Stimulated activated CD4-positive, alpha-beta T cell treated with anti-CD3 and anti-CD28 coated beads, TNF-alpha, amount 100 ng/mL, for 24 hours (primary cell): ENCODE measurements around the gene U2AF2.

ENCODE experiments used
- DNase-seq, 3 experiments: peaks; one replicate each; pipeline ENCODE4 v3.0.0-alpha.2; 2020; ENCODE audit warnings: low read depth in 3 of 3

Gene U2AF2

DNA sequence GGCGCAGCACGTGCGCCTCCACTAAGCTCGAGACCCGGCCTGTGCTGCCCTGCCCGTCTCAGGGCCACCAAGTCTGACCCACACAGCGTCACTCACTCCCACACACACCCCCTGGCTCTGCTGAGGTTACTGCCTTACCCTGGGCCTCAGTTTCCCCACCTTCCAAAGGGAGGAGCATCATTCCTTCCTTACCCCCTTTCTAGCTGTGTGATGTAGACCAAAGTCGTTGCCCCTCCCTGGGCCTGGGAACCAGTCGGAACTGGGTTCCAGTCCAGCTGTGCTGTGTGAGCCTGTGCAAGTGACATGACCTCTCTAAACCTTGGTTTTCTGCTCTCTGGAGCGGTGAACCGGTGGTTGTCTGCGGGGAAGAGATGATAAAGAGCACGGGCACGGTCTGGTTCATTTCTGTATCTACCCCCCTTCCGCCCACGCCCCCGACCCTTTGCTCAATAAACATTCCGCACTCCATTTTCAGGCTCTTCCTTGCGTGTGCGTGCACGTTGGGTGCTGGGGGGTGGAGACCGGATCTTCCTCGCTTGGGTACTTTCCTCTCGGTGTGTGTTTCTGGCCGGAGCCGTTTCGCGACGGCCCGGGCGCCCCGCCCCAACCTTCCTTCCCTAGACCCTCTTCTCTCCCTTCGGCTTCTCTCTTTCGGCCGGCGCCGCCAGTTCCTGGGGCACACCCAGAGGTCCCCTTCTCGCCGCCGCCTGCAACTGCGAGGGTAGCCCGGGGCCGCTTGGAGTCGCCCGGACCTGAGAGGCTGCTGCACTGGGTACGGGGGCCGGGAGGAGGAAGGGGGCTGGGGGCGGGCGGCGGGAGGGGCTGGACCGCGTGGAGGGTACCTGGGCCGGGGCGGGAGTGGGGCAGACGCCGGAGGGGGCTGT is 11.6 kb upstream of the U2AF2 start, which contains the start of gene ZNF581:
TSS of gene ZNF581 (plus strand) at position 647 of the 884 bp plus-strand sequence. CDS start 923 bp downstream, outside the sequence.
- DNase-seq, result peak; percentile 68 to 83 (median 78)

DNA sequence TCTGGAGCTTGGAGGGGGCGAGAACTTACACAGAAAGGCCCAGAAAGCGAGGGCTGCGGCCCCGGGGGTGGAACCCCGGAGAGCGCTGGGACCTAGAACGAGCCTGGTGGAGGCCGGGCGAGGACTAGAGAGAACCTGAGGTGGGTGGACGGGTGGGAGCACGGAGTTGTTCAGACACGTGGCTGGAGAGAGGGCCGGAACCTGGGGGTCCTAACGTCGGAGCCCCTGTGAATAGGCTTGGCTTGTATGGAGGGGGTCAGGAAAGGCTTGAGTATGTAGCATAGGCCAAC is 11.0 kb upstream of the U2AF2 start:
- no peak for DNase-seq

DNA sequence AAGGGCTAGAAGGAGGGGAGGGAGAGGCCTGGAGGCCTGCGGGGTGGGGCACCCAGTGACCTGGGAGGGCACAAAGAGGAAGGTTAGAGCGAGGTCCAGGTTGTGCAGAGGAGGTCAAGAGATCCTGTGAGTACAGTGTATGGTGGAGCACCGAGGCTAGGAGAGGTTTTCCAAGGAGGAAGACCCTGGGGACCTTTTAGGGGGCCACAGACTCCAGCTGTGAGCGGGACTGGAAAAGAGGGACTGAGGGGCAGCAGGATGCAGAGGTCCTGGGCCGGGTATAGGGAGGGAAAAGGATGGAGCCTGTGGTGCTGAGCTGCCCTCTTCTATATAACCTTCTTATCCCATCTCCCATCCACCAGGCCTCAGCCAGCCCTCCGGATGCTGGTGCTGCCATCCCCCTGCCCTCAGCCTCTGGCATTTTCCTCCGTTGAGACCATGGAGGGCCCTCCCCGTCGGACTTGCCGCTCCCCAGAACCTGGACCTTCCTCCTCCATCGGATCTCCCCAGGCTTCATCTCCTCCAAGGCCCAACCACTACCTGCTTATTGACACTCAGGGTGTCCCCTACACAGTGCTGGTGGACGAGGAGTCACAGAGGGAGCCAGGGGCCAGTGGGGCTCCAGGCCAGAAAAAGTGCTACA is 10.5 kb upstream of the U2AF2 start:
- no peak for DNase-seq

DNA sequence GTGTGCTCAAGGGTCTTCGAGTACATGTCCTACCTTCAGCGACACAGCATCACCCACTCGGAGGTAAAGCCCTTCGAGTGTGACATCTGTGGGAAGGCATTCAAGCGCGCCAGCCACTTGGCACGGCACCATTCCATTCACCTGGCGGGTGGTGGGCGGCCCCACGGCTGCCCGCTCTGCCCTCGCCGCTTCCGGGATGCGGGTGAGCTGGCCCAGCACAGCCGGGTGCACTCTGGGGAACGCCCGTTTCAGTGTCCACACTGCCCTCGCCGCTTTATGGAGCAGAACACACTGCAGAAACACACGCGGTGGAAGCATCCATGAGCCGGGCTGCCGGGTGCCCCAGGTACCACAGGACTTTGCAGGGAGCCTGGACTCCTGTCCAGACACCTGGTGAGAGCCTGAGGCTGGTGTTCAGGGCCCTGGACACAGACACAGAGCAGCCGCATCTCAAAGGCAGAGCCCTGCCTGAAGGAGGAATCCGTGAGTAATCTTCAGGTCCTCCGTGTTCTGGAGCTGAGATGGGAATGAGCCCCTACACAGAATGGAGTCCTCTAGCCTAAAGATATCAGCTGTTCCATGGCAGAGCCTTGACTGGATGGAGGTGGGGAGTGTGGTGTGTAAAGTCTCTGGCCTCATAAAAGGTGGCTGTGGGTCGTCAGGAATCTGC is 9.9 kb upstream of the U2AF2 start:
- no peak for DNase-seq

DNA sequence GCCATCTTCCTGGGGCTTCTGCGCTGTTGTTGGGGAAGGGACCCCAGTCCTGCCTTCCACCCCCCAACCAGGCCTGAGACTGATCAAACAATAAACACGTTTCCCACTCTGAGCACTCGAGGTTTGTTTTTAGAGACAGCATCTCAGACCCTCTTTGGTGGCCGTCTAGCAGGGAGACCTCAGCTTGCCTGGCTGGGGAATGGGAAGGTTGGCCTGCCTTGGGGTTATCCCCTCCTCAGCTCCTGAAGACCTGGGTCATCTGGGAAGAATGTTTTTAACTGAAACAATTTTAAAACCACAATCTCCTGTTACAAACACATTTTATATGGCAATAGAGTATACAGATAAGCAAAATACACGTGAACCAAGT is 9.3 kb upstream of the U2AF2 start:
- DNase-seq, result no peak

DNA sequence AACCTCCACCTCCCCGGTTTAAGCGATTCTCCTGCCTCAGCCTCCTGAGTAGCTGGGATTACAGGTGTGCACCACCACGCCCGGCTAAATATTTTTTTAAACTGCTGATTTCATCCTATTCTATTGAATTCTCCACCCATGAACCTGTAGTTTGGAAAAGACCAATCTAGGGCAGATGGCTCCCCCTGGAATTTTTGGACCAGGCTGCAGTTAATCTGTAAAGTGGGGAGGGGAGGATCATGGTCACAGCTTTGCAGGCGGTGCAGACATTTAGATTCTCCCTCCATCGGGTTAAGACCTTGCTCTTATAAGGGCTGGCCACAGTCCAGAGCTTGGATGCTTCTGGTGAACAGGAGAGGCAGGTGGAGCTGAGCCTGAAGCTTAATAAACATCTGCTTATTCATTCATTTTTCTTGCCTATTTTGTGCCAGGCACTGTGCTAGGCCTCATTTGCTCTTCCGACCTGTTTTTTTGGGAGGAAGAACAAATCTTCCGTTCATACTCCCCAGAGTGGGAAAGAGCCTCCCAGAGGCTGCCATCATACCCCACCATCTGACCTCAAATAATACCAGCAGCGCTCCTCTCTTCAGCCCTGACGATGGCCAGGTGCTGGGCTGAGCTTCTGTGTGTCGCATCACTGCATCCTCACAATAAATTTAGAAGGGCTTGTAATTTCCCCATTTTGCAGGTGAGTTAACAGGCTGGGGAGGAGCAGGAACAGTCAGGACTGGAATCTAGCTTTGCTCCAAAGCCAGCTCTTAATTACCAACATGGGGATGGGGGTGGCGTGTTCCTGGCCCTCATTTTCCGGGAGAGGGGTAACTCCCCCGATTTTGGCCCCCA is 7.7 kb upstream of the U2AF2 start:
- DNase-seq, result no peak

DNA sequence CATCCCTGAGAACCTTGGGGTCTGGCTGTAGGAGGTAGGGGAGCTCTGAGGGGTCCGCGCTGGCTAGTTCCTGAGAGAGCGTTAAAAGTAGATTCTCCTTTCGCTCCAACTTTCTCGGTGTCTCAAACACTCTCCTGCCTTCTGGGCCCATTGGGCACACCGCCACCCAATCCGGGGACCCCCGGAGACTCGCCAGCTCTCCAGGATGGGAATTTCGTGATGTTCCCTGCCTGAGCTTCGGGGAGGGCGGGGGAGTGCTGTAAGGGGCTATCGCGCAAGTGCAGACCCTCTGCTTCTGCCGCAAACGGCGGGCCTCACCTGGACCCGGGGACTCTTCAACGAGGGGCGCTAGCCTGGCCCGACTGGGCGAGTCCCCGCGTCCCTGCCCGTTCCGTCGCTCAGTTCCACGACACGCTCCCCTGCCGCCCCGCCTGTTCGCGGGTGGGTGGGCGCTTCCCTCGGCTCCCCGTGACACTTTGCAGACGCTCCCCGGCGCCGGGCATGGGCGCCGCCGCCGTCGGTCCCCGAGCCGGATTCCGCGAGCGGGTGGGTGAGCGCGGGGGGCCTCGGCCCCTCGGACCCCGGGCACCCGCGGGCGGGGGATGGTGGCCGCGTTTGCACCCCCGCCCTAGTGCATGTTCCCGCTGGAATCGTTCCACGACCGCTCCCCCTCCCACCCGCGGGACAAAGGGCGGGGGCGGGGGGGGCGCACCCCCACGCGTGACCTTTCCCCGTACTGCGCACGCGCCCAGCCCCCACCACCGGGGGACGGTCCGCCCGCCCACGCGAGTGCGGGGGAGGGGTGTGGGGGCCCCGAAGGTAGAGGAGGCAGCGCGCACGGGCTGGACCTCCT is 6.9 kb upstream of the U2AF2 start, which contains the start of gene CCDC106:
TSS of gene CCDC106 (plus strand) at position 481 of the 853 bp plus-strand sequence. CDS start 835 bp downstream, outside the sequence.
- DNase-seq, result no peak

DNA sequence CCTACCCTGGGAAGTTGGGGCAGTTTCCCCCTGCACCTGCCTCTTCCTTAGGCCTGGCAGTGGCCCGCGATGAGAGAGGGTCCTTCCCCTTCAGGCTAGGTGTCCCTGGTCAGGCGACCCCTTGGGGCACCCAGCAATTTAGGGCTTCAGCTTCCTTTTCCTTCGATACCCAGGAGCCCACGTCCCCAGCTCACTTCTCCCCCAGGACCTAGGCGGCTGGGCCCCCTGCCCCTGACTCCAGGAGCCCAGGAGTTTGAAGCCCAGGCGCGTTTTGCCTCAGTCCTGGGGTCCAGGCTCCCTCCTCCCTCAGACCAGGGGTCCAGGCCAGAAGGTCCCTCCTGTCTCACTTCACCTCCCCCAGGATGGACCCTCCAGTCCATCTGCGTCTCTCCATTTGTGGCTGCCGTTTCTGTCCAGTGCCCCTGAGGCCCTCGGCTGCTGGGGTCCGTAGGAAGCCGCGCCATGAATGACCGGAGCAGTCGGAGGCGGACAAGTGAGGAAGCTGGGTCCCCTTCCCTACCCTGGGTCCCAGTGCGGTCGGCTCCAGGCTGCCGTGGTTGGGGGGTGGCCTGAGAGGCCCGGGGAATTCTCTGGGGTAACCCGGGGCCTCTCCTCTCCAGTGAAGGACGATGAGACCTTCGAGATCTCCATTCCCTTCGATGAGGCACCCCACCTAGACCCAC is 6.1 kb upstream of the U2AF2 start:
- DNase-seq, result no peak

DNA sequence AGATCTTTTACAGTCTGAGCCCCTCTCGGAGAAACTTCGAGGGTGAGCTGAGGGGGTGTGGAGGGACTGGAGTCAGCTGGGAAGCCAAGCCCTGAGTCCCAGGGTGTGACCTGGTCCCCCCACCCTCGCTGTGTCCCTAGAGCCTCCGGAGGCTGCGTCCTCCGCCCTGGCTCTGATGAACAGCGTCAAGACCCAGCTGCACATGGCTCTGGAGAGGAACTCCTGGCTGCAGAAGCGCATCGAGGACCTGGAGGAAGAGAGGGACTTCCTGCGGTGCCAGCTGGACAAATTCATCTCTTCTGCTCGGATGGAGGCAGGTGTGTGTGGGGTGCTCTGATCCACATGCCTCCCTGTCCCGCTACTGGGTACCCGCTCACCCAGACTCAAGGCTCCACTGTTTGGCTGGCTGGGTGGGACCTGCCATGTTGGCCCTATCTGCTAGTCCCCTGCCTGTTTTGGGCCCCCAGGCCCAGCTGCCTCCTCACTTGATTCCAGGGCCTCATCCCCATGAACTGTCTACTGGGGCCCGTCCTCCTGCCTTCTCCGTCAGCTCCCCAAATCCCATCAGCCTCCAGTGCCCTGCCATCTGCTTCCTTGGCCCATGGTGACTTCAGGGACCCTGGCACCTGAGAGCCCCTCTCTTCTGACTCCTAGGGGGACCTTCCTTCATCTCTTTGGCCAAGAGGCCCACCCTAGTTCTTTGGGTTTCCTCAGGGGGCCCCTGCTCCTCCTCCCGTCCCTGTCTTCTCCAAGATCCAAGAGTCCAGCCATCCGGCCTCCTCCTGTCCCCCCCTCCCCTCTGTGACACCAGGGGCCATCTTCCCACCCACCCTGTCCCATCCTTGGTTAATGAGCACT is 5.3 kb upstream of the U2AF2 start:
- DNase-seq, result no peak

DNA sequence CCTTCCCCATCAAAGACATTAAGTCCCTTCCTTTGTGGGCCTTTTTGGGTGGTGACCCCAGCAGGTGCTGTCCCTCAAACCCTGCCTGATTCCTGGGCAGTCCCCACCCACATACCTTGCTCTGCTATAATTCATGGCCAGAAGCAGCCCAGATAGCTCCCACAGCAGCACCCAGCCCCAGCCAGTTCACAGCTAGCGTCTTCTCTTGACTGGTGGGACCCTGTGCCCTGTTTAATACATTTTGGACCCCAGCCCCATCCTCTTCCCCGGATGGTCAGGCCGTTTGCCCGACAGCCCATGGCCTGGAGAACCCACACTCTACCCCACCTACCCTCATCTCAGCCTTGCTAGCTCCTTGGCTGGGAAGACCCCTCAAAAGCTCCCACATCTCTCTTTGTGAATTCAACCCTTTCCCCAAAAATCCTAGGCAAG is 4.7 kb upstream of the U2AF2 start:
- no peak for DNase-seq

DNA sequence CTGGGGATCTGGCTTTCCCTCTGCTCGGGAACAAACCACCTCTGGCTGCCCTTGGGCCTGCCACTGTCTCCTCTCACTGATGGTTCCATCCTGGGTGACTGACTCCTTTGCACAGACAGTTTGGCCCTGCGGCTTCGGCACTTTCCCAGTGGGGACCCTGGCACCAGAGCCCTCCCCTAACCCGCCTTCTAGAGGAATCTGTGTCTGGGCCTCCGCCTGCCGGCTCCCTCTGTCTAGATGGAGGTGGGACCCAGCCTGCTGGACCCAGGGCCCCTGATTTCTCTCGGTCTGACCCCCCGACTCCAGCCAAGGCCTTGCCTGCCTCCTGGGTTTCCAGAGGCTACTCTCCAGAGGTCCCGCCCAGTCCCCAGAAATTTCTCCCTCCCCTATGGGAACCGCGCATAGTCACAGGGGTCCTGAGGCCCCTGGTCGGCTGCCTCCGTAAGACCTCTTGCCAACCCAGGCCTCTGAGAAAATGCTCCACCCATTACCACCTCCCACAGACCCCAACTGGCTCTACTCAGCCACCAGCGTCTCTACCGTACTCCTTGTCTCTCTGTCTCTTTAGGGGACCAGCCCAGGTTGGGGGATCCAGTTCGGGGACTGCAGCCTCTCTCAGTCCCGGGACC is 4.1 kb upstream of the U2AF2 start:
- no peak for DNase-seq

DNA sequence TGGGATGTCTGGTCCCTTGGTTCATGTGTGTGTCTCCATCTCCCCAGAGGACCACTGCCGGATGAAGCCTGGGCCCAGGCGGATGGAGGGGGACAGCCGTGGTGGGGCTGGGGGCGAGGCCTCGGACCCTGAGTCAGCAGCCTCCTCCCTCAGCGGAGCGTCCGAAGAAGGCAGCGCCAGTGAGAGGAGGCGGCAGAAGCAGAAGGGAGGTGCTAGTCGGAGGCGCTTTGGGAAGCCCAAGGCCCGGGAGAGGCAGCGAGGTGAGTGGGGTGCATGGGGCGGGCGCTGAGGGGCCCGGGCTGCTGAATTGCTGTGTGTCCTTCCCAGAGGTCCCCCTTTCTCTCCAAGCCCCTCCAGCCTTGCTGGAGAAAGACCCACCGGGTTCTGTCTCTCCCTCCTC is 3.6 kb upstream of the U2AF2 start:
- no peak for DNase-seq

DNA sequence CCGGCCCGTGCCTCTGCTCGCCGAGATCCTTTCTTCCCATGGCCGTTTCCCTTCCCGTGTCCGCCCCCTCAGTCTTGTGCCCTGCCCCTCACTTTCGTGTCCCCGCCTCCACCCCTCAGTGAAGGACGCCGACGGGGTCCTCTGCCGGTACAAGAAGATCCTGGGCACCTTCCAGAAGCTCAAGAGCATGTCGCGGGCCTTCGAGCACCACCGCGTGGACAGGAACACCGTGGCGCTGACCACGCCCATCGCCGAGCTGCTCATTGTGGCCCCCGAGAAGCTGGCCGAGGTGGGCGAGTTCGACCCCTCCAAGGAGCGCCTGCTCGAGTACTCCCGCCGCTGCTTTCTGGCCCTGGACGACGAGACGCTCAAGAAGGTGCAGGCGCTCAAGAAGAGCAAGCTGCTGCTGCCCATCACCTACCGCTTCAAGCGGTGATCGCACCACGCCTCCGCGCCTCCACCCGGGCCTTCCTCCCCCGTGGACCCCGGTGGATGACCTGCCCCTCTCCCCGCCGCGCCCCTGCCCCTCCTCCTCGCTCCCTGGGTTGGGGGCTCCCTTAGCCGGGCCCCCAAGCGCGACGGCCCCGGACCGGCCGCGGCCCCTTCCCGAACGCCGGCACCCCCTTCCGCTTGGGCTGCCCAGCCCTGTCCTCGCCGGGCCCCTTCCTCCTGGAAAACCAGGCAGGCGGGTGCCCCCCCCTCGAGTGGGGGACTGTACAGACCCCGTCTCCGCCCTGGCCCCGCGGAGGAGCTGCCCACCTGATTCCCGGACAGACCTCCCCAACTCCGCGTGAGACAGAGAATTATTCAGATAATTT is 2.3 kb upstream of the U2AF2 start:
- DNase-seq, result no peak

DNA sequence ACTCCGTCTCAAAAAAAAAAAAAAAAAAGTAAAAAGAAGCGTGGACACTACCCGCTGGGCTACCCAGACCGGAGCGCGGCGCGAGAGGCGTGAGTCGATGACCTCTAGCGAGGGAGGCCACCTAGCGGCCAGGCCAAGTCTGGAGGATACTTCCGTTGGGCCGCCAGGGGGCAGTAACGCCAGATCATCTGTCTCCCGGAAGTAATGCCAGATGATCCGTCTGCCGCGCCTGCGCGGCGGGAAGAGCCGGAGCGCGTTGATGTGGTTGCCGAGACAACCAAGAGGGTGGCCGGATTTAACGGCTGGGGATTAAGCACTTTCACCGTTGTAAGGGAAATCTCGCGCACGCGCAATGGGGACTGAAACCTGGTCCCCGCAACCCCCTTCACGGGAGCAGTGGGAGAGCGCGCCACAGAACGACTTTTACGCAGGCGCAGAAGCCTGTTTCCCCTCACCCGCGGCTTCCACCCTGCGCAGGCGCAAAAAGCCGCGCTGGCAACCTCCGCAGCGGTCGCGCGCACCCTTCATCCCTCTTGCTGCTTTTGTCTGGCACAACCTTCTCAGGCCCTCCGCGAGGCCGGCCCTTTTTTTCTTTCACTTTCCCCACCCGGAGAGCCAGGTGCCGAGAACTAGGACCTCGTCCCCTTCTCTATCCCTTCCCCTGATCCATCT is 1.0 kb upstream of the U2AF2 start:
- peak; percentile 96 to 98 (median 97) for DNase-seq

DNA sequence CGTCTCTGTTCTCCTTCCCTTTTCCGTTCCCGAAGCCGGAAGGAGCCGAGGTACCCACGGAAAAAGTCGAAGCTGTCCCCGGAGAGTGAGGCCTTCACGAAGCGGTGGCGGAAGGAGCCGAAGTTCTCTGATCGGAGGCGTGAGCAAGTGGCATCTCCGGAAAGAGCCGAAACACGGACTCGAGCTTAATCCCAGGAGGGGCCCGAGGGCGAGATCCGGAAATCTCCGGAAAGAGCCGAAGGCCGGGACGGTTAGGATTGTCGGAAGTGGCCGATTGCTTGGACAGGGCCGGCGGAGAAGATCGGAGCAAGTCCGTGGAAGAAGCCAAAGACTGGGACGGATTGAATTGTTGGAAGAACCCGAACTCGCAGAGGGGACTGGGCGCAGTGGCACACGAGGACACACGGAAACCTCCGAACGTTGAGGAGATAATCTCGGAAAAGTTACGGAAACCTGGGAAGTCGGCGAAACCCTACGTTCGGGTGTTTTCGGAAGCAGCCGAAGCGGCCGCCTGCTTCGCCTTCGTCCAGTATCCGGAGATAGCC is 440 bp upstream of the U2AF2 start:
- peak; percentile 97 to 99 (median 98) for DNase-seq

DNA sequence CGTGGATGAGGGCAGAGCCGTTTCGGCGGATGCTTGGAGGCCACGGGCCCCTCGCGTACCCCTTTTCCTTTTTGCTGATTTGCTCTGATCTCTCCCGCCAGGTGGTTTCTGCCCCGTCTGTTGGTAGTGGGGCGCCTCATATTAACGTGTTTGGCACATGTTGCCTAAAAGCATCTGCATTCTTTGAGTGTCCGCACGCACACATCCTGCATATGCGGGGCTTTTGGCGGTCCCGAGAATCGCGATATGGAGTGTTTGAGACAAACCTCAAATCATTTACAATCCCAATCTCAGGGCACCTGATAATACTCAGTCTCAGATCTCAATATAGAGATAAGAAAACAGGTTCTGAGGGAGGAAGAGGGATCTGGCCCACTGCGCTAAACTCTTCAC is 809 bp downstream of the U2AF2 start:
- DNase-seq, result no peak

DNA sequence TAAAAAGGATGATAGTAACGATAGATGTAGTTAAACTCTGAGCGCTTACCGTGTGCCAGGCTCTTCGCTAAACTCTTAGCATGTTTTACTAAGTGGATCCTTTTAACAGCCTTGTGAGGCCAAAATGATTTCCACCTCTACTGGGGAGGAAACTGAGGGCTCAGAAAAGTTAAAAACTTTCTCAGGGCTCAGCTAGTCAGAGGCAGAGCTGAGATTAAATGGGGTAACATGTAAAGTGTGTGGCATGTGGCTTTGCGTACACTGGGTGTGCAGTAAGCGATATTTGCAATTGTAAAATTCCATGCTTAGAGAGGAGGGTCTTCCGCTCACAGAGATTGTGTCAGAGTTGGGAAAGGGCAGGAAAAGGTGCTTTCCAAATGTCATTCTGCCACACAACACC is 1.7 kb downstream of the U2AF2 start:
- DNase-seq, result no peak
